Esophagus muscularis mucosa (tissue), 4 donors: ENCODE measurements around the gene MDK. TPM values are rescaled to one million over a fixed set of nuclear protein-coding genes. Genes with fewer than 3 reads are reported as not detected.

Experiments used
- DNase-seq: peaks from one replicate; pipeline ENCODE4 v3.0.0-alpha.2; 2017; ENCODE audit errors: extremely low spot score
- H3K27ac ChIP-seq, 4 donors: fragments of 200-600 bp; sonication (generic); replicated peaks in 1 of 4; 1 replicate in 3 of 4; 2 replicates in 1 of 4; pipeline ENCODE4 v1.5.1; 2016 to 2019; ENCODE audit warnings: mild to moderate bottlenecking in 1 of 4
- H3K27me3 ChIP-seq, 4 donors: fragments of 200-600 bp; sonication (generic); one replicate each; pipeline versions ENCODE4 v1.5.1 to v1.6.0; 2016 to 2019
- H3K36me3 ChIP-seq, 4 donors: fragments of 200-600 bp; sonication (generic); one replicate each; pipeline ENCODE4 v1.5.1; 2016 to 2019
- H3K4me1 ChIP-seq, 4 donors: fragments of 200-600 bp; sonication (generic); one replicate each; pipeline ENCODE4 v1.5.1; 2016 to 2019
- H3K4me3 ChIP-seq, 4 donors: fragments of 200-600 bp; sonication (generic); 1 replicate in 2 of 4; 2 replicates in 2 of 4; pipeline ENCODE4 v1.5.1; 2016 to 2019; ENCODE audit warnings: mild to moderate bottlenecking in 4 of 4, moderate library complexity in 1 of 4
- H3K9me3 ChIP-seq, 4 donors: fragments of 200-600 bp; sonication (generic); 1 replicate in 3 of 4; 2 replicates in 1 of 4; pipeline ENCODE4 v1.5.1; 2016 to 2019
- EP300 ChIP-seq: sonication (generic); formaldehyde crosslinking; IDR thresholded peaks from one replicate; pipeline ENCODE4 v1.6.1; 2017; ENCODE audit warnings: antibody characterized with exemption
- POLR2A ChIP-seq: fragments of 450-650 bp; IDR thresholded peaks from one replicate; pipeline ENCODE4 v1.6.1; 2017; ENCODE audit warnings: antibody characterized with exemption, moderate library complexity, mild to moderate bottlenecking, low read depth
- POLR2AphosphoS5 ChIP-seq, 2 donors: sonication (generic); formaldehyde crosslinking; IDR thresholded peaks; one replicate each; pipeline ENCODE4 v1.6.1; 2017; ENCODE audit warnings: antibody characterized with exemption in 2 of 2
- WGBS: methylation state at CpG from one replicate; pipeline ENCODE4 v1.1.5; 2018; 5-methylcytosine and 5-hydroxymethylcytosine counted together
- intact Hi-C: fragments of 100-400 bp; cut with DNase I; formaldehyde crosslinking; loops from one replicate; pipeline ENCODE4 v1.15.1; 2023
- total RNA-seq, 4 donors: library from RNA; depleted of rRNA; stranded (reverse); fragments of >200 nt; gene quantifications; one replicate each; pipeline versions ENCODE4 v1.1.0 to v1.2.1, GENCODE V29; 2016
- TF ChIP-seq, protein P1 (sequence below), 3 experiments: fragments of 200-600 bp in 2 of 3; fragments of 450-650 bp in 1 of 3; sonication (generic) in 2 of 3; IDR thresholded peaks; one replicate each; pipeline ENCODE4 v1.5.1; 2017 to 2019; ENCODE audit warnings: antibody characterized with exemption in 3 of 3, mild to moderate bottlenecking in 2 of 3, moderate library complexity in 1 of 3

Gene MDK
- total RNA-seq, 4 donors from 2014 or later: 1.2 to 12.8 (median 11.8) TPM

DNA sequence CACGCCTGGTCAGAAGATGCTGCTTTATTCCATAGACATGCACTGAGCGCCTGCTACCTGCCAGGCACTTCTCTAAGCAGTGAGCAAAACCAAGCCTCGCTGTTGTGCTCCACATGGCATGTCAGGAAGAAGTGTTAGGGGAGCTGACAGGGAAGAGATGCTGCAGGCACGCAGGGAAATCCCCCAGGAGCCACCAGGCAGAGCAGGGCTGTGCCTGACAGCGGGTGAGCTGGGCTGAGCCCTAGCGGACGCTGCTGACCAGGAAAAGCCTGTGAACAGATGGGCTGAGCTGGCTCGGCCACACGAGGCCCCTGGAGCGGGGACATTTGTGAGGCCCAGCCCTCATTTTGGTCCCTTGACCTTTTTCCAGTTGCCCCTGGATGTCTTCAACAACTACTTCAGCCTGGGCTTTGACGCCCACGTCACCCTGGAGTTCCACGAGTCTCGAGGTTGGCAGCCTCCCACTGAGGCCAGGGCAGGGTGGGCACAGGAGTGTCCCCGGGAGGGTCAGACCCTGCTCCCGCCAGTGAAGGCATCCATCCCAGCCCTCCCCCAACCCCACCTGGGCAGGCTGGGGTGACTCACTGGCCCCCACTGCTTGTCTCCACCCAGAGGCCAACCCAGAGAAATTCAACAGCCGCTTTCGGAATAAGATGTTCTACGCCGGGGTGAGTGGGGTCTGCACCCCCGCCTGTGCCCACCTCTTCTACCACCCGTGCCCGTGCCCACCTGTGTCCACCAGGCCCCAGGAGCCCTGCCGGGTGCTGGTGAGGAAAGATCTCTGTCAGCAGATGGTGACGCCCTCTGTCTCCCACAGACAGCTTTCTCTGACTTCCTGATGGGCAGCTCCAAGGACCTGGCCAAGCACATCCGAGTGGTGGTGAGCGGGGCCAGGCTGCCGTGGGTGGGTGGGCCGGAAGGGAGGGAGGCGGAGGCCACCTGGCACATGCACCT is 7.4 kb upstream of the MDK start:
- WGBS: 84% methylated on average over 17 of the region's 30 CpGs
- peaks cover 0 to 8% (median 3%) of the 10 kb centered on the region in 4 donors for H3K4me1 ChIP-seq
- H3K4me3 ChIP-seq: no peak overlapping the region
- intact Hi-C loops: no loop called here
- no peak for TF ChIP-seq POLR2A
- TF ChIP-seq EP300: no peak
- TF ChIP-seq, protein P1, sequence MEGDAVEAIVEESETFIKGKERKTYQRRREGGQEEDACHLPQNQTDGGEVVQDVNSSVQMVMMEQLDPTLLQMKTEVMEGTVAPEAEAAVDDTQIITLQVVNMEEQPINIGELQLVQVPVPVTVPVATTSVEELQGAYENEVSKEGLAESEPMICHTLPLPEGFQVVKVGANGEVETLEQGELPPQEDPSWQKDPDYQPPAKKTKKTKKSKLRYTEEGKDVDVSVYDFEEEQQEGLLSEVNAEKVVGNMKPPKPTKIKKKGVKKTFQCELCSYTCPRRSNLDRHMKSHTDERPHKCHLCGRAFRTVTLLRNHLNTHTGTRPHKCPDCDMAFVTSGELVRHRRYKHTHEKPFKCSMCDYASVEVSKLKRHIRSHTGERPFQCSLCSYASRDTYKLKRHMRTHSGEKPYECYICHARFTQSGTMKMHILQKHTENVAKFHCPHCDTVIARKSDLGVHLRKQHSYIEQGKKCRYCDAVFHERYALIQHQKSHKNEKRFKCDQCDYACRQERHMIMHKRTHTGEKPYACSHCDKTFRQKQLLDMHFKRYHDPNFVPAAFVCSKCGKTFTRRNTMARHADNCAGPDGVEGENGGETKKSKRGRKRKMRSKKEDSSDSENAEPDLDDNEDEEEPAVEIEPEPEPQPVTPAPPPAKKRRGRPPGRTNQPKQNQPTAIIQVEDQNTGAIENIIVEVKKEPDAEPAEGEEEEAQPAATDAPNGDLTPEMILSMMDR (IDR thresholded peaks at IDR 0.05): no peak
- TF ChIP-seq POLR2AphosphoS5 (IDR thresholded peaks at IDR 0.05): no peak
- no peak overlapping the region for H3K27ac ChIP-seq
- peaks cover 33 to 92% (median 90%) of the 10 kb centered on the region in 4 donors for H3K36me3 ChIP-seq
- no peaks in the 10 kb centered on the region for H3K9me3 ChIP-seq
- no peaks in the 10 kb centered on the region for H3K27me3 ChIP-seq
- DNase-seq: no peak

DNA sequence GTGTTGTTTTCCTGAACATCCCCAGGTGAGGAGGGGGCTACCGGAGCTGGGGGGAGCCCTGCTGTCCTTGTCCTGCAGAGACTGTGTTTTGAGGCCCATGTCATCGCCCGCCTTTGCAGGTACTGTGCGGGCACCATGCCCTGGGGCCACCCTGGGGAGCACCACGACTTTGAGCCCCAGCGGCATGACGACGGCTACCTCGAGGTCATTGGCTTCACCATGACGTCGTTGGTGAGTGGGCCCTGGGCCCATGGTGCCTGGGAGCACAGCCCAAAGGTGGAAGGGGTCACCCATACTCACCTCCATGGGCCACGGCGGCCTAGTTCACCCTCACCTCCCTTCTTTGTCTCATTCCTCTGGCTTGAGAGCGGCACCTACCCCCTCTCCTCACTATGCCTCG is 6.7 kb upstream of the MDK start:
- intact Hi-C loops: no loop called here
- Histone ChIP-seq H3K4me3 (no peak overlapping the region), H3K27me3 (no peaks in the 10 kb centered on the region), H3K4me1 (peaks cover 0 to 10% (median 2%) of the 10 kb centered on the region in 4 donors), H3K36me3 (peaks cover 33 to 87% (median 83%) of the 10 kb centered on the region in 4 donors), H3K9me3 (no peaks in the 10 kb centered on the region), H3K27ac (no peak overlapping the region)
- no peak for DNase-seq
- no peak for TF ChIP-seq EP300
- TF ChIP-seq, protein P1 (IDR thresholded peaks at IDR 0.05): no peak
- TF ChIP-seq POLR2A: no peak
- no peak for TF ChIP-seq POLR2AphosphoS5 (IDR thresholded peaks at IDR 0.05)
- 87% methylated on average over 4 of the region's 15 CpGs for WGBS

DNA sequence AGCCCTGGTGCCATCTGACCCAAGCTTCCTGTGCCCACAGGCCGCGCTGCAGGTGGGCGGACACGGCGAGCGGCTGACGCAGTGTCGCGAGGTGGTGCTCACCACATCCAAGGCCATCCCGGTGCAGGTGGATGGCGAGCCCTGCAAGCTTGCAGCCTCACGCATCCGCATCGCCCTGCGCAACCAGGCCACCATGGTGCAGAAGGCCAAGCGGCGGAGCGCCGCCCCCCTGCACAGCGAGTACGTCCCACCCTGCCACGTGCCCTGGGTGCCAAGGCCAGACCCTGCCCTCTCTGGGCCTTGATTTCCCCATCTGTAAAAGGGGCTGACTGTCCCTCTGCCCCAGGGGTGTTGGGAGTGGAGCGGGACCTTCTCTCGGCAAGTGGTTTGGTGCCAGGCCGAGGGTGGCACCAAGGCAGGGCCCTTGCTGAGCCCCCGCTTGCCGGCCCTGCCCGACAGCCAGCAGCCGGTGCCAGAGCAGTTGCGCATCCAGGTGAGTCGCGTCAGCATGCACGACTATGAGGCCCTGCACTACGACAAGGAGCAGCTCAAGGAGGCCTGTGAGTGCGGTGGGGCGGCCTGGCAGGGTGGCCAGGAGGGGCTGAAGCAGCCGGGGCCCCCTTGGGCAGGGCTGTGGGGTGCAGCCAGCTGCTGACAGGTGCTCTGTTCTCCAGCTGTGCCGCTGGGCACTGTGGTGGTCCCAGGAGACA is 5.9 kb upstream of the MDK start:
- H3K4me3 ChIP-seq: no peak overlapping the region
- no peak overlapping the region for H3K27ac ChIP-seq
- H3K9me3 ChIP-seq: no peaks in the 10 kb centered on the region
- DNase-seq: no peak
- peaks cover 0 to 3% (median under 1%) of the 10 kb centered on the region in 4 donors for H3K27me3 ChIP-seq
- intact Hi-C loops: no loop called here
- TF ChIP-seq, protein P1 (IDR thresholded peaks at IDR 0.05): no peak
- TF ChIP-seq POLR2A: no peak
- no peak for TF ChIP-seq POLR2AphosphoS5 (IDR thresholded peaks at IDR 0.05)
- no peak for TF ChIP-seq EP300
- peaks cover 0 to 18% (median 9%) of the 10 kb centered on the region in 4 donors for H3K4me1 ChIP-seq
- WGBS: 89% methylated on average over 31 of the region's 38 CpGs
- H3K36me3 ChIP-seq: peaks cover 33 to 80% (median 76%) of the 10 kb centered on the region in 4 donors

DNA sequence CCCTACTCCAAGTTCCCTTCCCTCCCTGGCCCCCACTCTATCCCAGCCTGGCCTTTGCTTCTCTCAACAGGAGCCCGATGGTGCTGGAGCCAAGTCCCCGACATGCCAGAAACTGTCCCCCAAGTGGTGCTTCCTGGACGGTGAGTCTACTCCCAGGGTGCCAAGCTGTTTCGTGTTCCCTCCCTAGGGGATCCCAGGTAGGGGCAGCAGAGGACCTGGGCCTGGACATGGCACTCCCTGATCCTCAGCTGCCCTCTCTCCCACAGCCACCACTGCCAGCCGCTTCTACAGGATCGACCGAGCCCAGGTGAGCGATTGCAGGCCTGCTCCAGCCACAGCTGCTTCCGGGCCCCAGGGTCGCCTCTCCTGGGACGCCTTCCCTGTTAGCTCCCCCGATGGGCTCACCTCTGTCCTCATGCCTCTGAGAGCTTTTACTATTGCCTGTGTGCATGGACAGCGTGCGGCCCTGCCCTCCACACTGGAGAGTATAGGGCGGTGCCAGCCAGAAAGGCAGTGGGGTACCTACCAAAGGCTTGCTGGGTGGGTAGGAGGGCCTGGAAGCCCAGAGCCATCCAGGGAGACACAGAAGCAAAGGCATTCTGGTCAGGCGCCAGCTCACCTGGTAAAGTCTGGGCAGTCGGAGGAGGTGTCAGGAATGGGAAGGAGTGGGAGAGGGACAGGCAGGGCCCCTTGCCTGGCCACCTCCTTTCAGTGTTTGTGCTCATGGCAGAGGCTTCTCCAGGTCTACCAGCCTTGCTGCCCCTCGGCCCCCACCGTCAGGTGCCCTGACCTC is 5.0 kb upstream of the MDK start:
- intact Hi-C loops: no loop called here
- H3K4me3 ChIP-seq: no peak overlapping the region
- no peak for TF ChIP-seq EP300
- no peak for TF ChIP-seq POLR2AphosphoS5 (IDR thresholded peaks at IDR 0.05)
- no peak for TF ChIP-seq POLR2A
- TF ChIP-seq, protein P1 (IDR thresholded peaks at IDR 0.05): no peak
- no peaks in the 10 kb centered on the region for H3K9me3 ChIP-seq
- peaks cover 4 to 27% (median 19%) of the 10 kb centered on the region in 4 donors for H3K4me1 ChIP-seq
- peaks cover 0 to 11% (median 5%) of the 10 kb centered on the region in 4 donors for H3K27me3 ChIP-seq
- no peak overlapping the region for H3K27ac ChIP-seq
- H3K36me3 ChIP-seq: peaks cover 33 to 71% (median 68%) of the 10 kb centered on the region in 4 donors
- no peak for DNase-seq
- WGBS: 88% methylated on average over 9 of the region's 19 CpGs
